ENCODE data around the gene NME9.

NME9 gene

DNA sequence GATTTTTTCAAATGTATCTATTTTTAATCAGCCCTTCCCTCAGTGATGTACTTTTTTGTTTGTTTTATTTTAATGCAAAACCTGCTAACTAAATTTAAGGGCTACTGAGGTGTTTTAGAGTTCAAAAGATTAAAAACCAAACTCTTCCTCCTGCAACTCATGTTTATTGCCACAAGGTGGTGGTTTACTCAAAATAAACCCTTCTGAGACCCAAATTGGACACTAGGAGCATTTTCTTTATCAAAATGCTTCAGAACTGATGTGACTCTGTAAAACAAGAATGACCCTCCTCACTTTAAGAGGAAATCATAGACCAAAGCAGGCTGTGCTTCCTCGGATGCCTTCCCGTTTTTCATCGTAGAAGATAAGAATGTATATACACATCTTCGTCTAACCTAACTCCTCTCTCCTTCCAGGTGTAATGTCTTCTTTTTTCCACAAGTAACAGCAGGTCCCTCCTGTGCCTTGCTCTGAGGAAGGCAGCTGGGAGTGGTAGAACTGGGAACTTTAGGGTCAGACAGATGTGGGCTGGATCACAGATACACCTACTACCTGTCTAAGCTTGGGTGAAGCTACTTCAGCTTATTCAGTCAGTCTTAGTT, 2.9 kb upstream of the NME9 start:
- DNase-seq (ENCODE audit: low read depth): no peak

DNA sequence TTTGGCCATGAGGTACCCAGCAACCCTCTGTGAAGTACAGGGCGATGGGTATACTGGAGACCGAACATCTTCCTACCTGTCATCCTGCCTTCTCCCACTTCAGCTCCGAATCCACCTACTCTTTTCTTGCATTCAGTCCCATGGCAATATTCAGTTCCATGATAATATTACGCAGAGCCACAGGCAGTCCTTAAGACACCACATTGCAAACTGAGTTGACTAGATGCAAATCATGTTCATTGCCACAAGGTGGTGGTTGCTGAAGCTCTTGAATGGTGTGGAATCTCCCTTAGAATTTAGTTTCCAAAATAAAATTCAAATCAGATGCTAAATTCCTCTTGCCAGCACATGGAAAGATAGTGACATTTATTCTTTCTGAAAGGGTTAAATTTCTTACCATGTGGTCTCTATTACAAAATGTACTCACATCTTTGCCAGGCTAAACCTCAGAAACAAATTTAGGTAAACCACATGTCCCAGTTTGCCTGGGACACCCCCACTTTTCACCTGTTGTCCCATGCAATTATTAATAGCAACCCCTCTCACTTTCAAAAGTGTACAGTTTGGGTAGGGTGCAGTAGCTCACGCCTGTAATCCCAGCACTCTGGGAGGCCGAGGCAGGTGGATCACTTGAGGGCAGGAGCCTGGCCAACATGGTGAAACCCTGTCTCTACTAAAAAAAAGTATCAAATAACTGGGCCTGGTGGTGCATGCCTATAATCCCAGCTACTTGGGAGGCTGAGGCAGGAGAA, 1.7 kb upstream of the NME9 start:
- no peak for DNase-seq (ENCODE audit: low read depth)

DNA sequence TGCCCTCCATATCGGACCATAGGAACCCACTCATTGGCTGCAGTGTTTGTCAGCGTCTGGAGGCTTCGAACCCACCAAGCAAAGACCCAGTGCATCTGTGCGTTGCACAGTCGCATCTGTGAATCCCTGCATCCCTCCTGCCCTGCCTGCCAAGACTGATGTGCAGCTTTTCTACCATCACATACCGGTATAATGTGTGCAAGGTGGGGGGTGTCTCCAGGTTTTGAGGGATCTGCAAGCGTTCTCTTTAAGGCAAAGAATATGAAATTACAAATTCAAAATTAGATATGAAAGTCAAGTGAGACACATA, 288 bp upstream of the NME9 start:
- no peak for DNase-seq (ENCODE audit: low read depth)

DNA sequence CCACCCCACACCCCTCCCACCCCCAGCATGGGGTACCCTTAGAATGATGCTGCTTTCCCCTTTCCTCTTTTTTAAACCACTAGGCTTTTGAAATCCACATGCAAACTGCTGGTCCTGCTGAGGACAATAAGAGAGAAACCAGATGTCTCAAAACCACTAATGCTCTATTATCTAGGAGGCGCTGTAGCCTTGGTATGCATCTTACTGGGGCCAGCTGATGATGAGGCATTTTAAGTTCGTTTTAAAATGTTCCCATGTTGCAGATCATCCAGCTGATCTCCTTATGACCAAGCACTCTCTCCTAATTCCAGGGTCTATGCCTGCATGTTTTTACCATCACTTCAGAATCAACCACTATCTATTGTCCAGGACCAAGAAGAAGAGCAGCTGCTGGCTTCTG, 1.3 kb downstream of the NME9 start:
- DNase-seq (ENCODE audit: low read depth): no peak

DNA sequence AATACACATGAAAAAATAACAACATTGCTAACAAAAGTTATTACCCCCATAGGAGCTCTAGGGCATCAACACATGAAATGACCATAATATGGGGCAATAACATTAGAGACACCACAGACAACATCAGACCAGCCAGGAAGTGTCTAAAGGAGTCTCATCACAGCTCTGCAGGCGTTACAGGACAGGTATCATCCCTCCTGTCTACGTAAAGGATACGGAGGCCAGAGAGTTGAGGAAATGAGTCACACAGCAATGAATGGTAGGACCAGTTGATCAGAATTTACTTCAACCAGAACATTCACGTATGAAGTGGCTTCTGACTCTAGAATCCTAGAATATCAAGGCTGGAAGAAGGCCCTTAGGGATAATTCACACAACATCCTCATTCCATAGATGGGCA, 1.8 kb downstream of the NME9 start:
- DNase-seq (ENCODE audit: low read depth): no peak

DNA sequence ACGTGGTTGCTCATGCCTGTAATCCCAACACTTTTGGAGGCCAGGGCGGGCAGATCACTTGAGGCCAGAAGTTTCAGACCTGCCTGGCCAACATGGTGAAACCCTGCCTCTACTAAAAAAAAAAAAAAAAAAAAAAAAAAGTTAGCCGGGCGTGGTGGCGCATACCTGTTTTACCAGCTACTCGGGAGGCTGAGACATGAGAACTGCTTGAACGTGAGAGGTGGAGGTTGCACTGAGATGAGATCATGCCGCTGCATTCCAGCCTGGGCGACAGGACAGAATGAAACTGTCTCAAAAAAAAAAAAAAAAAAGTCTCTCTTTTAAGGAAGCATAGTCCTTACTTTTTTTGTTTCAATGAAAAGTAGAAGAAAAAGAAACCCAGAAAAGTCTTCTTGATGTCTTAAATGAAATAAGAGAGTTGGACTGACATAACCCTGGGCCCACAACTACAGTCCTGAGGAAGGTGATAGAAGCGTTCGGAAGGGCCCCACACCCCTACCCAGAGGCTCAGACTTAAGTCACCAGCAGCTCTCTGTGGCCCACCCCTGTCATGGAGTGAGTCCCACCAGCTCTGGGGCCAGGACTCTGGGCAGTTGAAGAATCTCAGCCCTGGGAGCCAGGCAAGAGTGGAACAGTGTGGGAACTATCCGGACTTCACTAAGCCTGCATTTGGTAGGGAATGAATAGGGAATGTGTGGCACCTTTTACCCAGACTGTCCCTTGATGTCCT, 2.6 kb downstream of the NME9 start:
- DNase-seq (ENCODE audit: low read depth): no peak

DNA sequence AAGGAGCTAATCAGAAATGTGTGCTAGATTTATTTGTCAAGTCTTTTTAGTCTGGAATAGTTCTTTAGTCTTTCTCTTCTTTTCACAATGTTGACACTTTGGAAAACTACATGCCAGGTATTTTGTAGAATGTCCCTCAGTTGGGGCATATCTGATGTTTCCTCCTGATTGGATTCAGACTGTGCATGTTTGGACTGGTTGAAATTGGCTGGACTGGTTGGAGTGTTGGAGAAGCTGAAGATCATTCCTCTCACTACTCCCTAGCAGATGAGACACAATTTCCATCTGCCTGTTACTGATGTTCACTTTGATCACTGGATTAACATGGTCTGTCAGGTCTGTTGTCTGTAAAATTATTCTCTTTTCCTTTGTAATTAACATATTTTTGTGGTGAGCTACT, 3.7 kb downstream of the NME9 start:
- no peak for DNase-seq (ENCODE audit: low read depth)

DNA sequence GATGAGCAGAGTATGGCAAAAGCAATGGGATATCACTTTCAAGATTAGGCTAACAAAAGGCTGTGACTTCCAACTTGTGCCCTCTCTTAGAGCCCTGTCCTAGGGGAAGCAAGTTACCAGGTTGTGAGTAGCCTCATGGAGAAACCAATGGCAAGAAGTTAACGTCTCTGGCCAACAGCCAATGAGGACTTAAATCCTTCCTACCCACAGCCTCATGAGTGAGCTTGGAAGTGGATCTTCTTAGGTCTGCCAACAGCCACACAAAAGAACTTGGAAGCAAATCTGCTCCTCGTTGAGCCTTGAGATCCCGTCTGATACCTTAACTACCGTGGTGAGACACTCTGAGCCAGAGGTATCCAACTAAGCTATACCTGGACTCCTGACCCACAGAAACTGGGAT, 5.7 kb downstream of the NME9 start:
- DNase-seq (ENCODE audit: low read depth): no peak

DNA sequence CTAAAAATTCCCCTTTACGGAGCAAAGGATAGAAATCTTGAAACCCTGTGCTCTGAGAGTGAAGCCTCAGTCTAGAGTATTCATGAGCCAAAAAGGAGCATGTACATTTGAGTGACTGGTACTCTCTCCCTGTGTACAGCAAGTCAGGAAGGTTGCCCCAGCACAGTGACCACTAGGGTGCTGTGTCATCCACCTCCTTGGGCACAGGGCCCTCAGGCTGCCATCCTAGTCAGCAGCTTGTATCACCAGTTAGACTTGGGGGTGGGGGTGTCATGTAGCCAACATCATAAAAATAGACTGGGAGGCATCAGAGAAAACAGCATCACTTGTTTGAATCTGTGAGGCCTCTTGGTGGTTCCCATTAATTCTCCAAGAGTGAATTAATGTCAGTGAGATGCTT, 12.0 kb downstream of the NME9 start:
- DNase-seq (ENCODE audit: low read depth): no peak

DNA sequence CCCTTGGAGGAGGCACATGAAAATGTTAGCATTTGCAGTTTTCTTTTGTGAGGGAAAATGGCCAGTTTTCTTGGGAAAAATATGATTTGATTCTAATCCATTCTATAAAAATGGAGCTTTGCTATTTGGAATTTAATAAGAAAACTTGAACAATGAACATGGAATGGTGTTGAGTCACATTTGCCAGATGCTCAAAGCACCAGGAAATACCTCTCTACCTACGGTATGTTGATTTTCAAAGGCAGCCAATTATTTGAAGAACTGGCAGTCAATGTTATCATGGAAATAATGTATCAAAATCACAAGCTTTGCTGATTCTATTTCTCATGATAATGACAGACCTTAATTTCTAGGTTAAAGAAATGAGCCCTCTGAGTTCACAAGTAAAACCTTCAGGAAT, 14.9 kb downstream of the NME9 start:
- no peak for DNase-seq (ENCODE audit: low read depth)

DNA sequence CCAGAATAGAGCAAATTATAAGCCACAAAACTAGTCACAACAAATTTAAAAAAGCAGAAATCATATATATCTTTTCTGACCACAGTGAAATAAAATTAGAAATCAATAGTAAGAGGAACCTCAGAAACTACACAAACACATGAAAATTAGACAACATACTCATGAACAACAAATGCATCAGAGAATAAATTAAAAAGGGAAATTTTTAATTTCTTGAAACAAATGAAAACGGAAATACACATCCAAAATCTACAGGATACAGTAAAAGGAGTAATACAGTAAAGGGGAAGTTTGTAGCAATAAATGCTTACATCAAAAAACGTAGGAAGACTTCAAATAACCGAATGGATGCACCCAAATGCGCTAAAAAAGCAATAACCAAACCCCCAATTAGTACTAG, 19.2 kb downstream of the NME9 start:
- no peak for DNase-seq (ENCODE audit: low read depth)

DNA sequence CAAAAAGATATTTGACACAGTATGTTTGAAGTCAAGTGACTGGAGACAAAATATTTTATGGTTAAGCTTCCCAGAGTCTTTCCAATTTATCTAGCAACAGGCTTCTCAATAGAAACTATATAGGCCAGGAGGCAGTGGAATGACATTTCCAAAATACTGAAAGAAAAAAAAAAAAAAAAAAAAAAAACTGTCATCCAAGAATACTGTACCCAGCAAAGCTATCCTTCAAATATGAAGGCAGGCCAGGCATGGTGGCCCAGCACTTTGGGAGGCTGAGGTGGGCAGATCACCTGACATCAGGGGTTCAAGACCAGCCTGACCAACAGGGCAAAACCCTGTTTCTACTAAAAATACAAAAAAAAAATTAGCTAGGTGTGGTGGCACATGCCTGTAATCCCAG, 20.9 kb downstream of the NME9 start:
- no peak for DNase-seq (ENCODE audit: low read depth)

DNA sequence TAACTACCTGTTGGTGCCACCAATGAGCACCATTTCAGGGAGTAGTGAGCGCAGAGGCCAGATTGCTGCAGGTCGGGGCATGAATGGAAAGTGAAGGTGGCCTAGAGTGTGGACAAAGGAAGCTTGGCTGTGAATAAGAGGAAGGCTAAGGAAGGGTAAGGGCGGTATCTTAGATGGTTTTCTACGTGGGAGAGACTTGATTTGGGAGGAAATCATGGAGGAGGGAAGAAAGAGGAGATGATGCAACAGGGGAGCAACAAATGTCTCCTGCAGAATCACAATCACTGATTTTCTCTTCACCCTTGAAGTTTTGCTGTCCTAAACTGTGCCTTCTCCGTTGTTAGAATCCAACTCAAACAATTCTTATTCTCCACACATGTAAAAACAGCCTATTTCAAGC, 21.8 kb downstream of the NME9 start:
- DNase-seq (ENCODE audit: low read depth): no peak

DNA sequence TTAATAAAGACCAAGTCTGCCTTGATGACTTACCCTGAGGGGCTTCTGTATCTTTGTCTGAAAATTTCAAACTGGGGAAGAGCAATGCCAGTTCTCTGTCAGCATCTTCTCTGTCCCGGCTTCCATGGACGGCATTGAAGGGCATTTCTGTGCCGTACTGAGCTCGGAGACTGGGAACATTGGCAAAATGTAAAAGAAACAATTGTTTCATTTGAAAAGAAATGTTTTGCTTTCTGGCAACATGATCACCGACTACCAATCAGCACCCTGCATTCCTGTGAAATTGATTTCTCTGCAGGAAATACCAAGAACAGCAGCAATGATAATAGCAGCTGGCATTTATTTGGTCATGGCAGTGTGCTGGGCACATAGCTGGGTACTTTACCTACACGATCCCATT, 26.2 kb downstream of the NME9 start:
- no peak for DNase-seq (ENCODE audit: low read depth)

DNA sequence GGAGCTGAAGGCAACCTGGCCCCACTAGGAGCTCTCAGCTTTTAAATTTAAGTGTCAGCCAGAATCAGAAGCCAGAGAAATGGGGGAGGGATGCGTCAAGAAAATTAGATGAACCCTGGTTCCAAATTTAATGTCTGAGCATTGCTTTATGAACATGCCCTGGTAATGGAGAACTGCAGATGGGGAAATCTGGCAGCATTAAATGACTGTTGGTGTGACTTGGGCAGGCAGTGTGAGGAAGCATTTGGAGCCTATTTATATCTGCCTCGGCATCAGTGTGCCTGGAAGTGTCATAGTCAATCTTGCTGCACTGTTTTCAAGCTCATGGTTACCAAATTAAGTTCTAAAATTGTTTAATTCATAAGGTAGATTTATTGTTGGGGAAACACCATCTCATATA, 29.0 kb downstream of the NME9 start:
- no peak for DNase-seq (ENCODE audit: low read depth)

DNA sequence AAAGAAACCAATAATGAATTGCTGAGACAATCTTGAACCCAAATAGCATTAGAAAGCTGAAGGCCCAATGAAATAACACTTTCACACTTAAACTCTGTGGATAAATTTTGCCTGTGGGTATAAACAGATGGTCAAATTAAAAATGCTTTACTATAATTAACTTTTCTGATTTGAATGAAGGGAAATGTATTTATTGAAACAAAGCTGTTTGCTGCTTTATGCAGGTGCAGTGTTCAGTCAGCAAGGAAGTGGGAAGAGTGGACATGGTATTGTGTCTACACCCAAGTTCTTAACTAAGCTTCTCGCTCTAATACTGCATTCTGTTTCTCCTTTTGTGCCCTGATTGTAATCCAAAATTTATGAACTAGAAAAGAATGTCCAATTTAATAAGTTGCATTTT, 31.8 kb downstream of the NME9 start:
- DNase-seq (ENCODE audit: low read depth): no peak

DNA sequence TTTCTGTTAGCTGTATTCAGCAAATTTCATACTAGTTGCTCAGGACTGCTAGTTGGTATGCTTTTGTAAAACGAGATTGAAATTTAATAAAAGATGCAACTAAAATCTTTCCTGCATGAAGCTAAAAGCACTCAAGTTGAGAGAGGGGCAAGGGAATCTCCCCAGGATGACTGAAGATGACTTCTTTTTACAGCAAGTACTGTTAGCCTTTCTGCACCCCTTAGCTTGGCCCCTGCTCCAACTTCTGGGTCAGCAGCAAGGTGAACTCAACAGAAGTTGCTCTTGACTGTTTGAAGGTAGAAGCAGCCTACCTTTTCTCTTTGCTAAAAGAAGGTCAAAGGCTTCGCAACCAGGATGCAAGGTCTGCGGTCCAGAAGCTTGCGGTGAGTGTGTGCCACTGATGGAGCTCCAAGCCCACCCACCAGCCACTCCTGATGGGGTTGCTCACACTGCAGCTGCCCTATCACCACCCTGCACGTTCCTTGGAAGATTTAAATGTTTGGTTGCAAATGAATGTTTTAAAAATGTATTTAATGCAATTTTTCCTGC, 32.5 kb downstream of the NME9 start:
- DNase-seq (ENCODE audit: low read depth): no peak

DNA sequence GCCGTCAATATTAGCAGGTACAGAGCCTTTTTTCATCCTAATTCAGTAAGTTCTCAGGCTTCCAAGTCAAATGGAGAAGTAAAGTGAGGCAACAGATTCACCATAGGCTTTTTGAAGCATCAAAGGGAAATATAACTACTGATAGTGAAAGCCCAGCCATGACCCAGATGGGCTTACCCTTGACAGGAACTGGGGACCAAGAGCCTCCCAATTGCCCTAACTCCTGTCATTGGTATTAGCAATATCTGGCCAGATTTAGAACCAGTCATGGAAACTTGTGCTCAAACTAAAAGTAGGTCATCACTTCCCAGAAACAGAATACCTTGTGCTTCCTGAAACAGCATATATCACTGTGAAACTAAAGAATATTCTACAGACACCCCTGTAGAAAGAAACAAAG, 33.0 kb downstream of the NME9 start:
- DNase-seq (ENCODE audit: low read depth): no peak

DNA sequence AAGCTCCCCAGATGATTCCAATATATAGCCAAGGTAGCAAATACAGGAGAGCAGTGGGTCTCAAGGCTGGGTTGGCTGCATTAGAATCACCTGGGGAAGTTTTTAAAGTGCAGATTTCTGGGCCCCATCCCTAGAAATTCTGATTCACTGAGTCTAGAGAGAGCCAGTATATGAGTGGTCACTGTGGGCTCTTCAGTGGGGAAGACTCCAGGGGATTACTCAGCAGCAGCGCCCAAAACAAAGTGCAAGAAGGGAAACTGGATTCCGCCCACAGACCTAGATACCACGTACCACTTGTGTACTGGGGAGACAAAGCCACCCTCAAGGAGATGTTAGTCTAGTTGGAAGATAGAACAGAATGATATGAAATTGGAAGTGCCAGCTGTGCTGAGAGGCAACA, 40.0 kb downstream of the NME9 start:
- DNase-seq (ENCODE audit: low read depth): no peak

DNA sequence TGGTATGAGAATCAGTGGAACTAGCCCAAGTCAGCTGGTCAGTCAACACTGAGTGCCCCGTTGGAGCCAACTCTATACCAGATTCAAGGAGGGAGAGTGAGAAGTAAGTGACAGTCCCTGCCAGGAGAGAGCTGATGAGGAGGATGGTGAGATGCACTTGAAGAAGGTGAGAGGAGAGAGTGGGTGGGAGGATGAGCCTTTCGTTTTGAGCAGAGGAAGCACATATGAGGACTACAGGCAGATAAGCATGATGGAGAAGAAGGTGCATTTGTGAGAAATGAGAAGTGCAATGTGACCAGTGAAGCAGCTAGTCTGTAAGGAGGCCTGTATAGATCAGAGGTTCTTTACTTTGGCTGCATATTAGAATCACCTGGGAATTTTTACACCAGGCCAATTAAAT, 40.4 kb downstream of the NME9 start:
- no peak for DNase-seq (ENCODE audit: low read depth)

DNA sequence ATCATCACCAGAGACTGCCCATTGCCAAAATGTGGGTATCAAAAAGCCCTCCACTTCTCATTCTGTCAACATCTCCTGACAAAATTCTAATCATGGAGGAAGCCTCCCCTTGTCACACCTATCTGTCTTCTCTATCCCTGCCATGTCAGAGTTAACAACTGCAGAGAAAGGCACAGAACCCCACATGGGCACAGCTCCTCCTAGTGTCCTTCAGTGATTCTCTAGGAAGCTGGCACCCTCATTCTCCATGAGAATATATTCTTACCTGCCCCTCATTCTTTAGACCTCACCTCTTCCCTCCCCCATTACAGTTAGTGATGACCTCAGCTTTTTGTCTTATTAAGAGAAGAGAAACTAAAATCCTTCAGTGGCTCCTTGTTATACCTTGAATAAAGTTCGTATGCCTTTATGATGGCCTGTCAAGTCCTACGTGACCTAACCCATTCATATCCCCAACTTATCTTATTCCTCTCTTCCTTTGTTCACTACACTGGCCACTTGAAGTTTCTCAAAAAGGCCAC, 44.6 kb downstream of the NME9 start:
- no peak for DNase-seq (ENCODE audit: low read depth)

DNA sequence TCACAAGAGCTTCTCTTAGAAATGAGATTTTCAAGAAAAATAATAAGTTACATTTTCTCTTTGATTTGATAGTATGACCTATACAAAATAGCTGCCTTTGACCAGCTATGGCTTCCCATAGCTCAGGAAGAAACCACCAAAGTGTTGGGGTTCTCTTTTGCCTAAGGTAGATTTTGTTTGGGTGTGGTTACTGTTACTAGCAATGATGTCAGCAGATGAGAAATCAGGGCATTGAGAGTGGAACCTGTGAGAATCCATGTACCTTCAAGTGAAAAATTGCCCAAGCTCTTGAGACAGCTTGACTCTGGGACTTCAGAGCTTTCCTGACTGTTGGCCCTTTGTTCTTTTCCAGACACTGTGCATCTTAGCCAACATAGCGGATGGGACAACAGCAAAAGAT, 45.6 kb downstream of the NME9 start:
- no peak for DNase-seq (ENCODE audit: low read depth)

DNA sequence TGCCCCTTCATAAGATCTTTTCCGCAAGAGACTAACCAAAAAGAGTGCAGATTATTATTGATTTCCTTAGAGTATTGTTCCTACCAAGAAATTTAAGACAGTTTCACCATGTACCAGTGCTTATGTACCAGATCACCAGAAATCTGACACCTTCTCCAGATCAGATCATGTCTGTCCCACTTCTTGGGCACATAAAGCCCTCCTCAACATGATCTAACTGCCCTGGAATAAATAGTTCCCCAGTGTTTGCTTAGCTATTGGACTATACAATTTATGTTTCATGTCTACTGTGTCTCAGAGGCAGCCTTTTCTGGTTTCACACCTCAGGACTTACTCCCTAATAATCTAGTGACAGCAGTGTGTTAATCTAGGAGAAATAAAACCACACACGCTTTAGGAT, 46.8 kb downstream of the NME9 start:
- DNase-seq (ENCODE audit: low read depth): no peak

Data from T-helper 22 cell (primary cell).